Activated B cell treated with CpG ODN at 0.5 μM for 24 hours (primary cell): ENCODE results near the gene CDC6. TPM values are rescaled to one million over a fixed set of nuclear protein-coding genes. Genes with fewer than 3 reads are reported as not detected.

ENCODE experiments used
- ATAC-seq: fragments of 200-7000 bp; cut with Tn5 transposase; one replicate; pipeline ENCODE4 v1.10.0; 2021; ENCODE audit warnings: low read depth, mild to moderate bottlenecking, moderate library complexity
- CTCF ChIA-PET: fragments of 350-600 bp; sonication (Branson Sonifier 250); formaldehyde crosslinking; loops from one replicate; lab custom pipeline; 2021; ENCODE audit warnings: antibody characterized with exemption; lab: Charles Lee
- POLR2A ChIA-PET: fragments of 350-600 bp; sonication (Branson Sonifier 250); formaldehyde crosslinking; loops from one replicate; lab custom pipeline; 2021; ENCODE audit warnings: antibody characterized with exemption; lab: Charles Lee
- DNase-seq: peaks from one replicate; pipeline ENCODE4 v3.0.0; 2022
- H3K27ac Mint-ChIP-seq: one replicate; pipeline ENCODE4 v1.8.0; 2020; ENCODE audit warnings: mixed read lengths
- H3K27me3 Mint-ChIP-seq: one replicate; pipeline ENCODE4 v1.8.0; 2021; ENCODE audit warnings: mixed read lengths
- H3K36me3 Mint-ChIP-seq: one replicate; pipeline ENCODE4 v1.8.0; 2021; ENCODE audit warnings: low read depth, mixed read lengths
- H3K4me1 Mint-ChIP-seq: one replicate; pipeline ENCODE4 v1.8.0; 2021; ENCODE audit warnings: mixed read lengths
- H3K4me3 Mint-ChIP-seq: one replicate; pipeline ENCODE4 v1.8.0; 2020; ENCODE audit warnings: mild to moderate bottlenecking, mixed read lengths
- H3K9me3 Mint-ChIP-seq: one replicate; pipeline ENCODE4 v1.8.0; 2020; ENCODE audit warnings: mixed read lengths
- intact Hi-C: fragments of 100-400 bp; cut with micrococcal nuclease; formaldehyde crosslinking; loops from one replicate; pipeline ENCODE4 v1.15.1; 2024
- total RNA-seq: library from RNA; stranded (reverse); gene quantifications from 2 replicates; pipeline ENCODE4 v1.2.3, GENCODE V29; 2022
- TF ChIP-seq, protein P1 (sequence below): fragments of 200-600 bp; IDR thresholded peaks from one replicate; pipeline ENCODE4 v1.8.0; 2022; ENCODE audit warnings: antibody characterized with exemption, mild to moderate bottlenecking

CDC6 gene
- total RNA-seq, 1 donor from 2014 or later, result 9.7 TPM

- ChIA-PET POLR2A (interaction anchor here (1.9 to 6.4 kb wide), 3 partner anchors 20 to 26 kb away, joined by 5 to 81 read pairs (median 8); no protein-coding TSS in a partner anchor), CTCF (interaction anchor here (0.6 to 17.0 kb wide), 3 partner anchors 8 to 42 kb away, joined by 3 to 466 read pairs (median 7); partner anchors contain the start of gene RARA)
- H3K9me3 Mint-ChIP-seq, result no peaks in the 10 kb centered on the region
- H3K36me3 Mint-ChIP-seq, result peaks cover 35% of the 10 kb centered on the region
- H3K27me3 Mint-ChIP-seq, result no peaks in the 10 kb centered on the region
- TF ChIP-seq, protein P1, sequence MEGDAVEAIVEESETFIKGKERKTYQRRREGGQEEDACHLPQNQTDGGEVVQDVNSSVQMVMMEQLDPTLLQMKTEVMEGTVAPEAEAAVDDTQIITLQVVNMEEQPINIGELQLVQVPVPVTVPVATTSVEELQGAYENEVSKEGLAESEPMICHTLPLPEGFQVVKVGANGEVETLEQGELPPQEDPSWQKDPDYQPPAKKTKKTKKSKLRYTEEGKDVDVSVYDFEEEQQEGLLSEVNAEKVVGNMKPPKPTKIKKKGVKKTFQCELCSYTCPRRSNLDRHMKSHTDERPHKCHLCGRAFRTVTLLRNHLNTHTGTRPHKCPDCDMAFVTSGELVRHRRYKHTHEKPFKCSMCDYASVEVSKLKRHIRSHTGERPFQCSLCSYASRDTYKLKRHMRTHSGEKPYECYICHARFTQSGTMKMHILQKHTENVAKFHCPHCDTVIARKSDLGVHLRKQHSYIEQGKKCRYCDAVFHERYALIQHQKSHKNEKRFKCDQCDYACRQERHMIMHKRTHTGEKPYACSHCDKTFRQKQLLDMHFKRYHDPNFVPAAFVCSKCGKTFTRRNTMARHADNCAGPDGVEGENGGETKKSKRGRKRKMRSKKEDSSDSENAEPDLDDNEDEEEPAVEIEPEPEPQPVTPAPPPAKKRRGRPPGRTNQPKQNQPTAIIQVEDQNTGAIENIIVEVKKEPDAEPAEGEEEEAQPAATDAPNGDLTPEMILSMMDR, result no peak
- intact Hi-C loops, result no loop called here
- no peak for ATAC-seq
- DNase-seq, result no peak
- peak overlapping the region; percentile 37 for H3K27ac Mint-ChIP-seq
- H3K4me1 Mint-ChIP-seq, result peaks cover 79% of the 10 kb centered on the region
- H3K4me3 Mint-ChIP-seq, result no peak overlapping the region
Observed at GRCh38 chr17:40346765-40347158, 59.1 kb downstream of the CDC6 start.

DNA sequence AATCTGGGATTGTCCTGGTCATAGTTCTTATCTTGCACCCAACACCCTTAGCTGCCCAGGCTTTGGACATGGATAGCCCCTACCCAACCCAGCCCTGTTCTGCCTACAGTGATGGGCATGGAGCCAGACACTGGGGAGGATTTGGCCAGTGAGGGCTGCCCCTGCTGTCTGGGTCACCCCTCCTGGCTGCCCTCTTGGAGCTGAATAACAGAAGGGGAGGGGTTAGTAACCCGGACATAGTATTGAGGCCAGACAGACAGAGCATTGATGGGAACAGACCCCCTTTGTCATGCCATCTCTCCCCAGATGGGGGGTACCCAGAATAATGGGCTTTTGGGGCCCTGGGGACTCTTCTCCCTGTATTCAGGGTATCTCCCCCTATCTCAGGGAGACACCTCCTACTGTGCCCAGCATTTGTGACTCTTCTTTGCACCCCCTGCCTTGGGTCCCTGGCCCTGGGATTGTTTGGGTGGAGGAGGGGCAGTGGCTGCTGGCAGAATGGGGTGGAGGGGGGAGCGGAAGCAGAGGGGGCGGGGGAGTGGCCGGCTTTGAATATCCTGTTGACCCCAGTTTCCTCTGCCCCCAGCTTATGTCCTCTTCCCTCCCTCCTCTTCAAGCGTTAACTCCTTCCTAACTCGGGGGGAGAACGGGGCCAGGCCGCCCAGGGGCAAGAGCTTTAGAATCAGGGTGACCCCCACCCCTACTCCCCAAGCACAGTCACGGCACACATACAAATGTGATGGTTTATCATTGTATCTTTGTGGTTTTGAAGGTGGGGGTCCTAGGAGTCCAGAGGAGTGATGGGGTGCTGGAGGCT is 59.8 kb downstream of the CDC6 start:
- ChIA-PET POLR2A (interaction anchor here (0.6 to 2.1 kb wide), 4 partner anchors 21 to 233 kb away, joined by 4 to 8 read pairs (median 6); no protein-coding TSS in a partner anchor), CTCF (interaction anchor here (0.6 to 17.0 kb wide), 2 partner anchors 15 to 43 kb away, joined by 3 to 466 read pairs; partner anchors contain the start of gene RARA)
- peak overlapping the region; percentile 61 for H3K27ac Mint-ChIP-seq
- DNase-seq (no peak), ATAC-seq (no peak)
- no peaks in the 10 kb centered on the region for H3K27me3 Mint-ChIP-seq
- H3K4me3 Mint-ChIP-seq, result no peak overlapping the region
- peaks cover 86% of the 10 kb centered on the region for H3K4me1 Mint-ChIP-seq
- TF ChIP-seq, protein P1, result no peak
- H3K36me3 Mint-ChIP-seq, result peaks cover 42% of the 10 kb centered on the region
- no peaks in the 10 kb centered on the region for H3K9me3 Mint-ChIP-seq
- intact Hi-C loops, result no loop called here

GRCh38 chr17:40348136-40348504 is 60.4 kb downstream of the CDC6 start:
- CTCF ChIA-PET, result interaction anchor here (17.0 kb wide), 1 partner anchor 43 kb away, joined by 466 read pairs; the partner anchor contains the start of gene RARA
- no peak for ATAC-seq
- intact Hi-C loops, result no loop called here

GRCh38 chr17:40348562-40349476 is 61.1 kb downstream of the CDC6 start:
- no peak overlapping the region for H3K4me3 Mint-ChIP-seq
- no peak overlapping the region for H3K27ac Mint-ChIP-seq
- TF ChIP-seq, protein P1, result no peak
- intact Hi-C loops, result no loop called here
- ATAC-seq, result no peak
- ChIA-PET POLR2A (interaction anchor here (1.9 to 2.1 kb wide), 2 partner anchors 22 to 26 kb away, joined by 5 to 8 read pairs; no protein-coding TSS in a partner anchor), CTCF (interaction anchor here (17.0 kb wide), 1 partner anchor 44 kb away, joined by 466 read pairs; the partner anchor contains the start of gene RARA)
- no peaks in the 10 kb centered on the region for H3K9me3 Mint-ChIP-seq
- H3K4me1 Mint-ChIP-seq, result peaks cover 84% of the 10 kb centered on the region
- no peak for DNase-seq
- peaks cover 45% of the 10 kb centered on the region for H3K36me3 Mint-ChIP-seq
- no peaks in the 10 kb centered on the region for H3K27me3 Mint-ChIP-seq

More at GRCh38 chr17:40348136-40348504, 60.4 kb downstream of the CDC6 start:
- peak overlapping the region; percentile 61 for H3K27ac Mint-ChIP-seq
- no peaks in the 10 kb centered on the region for H3K27me3 Mint-ChIP-seq
- no peak overlapping the region for H3K4me3 Mint-ChIP-seq
- POLR2A ChIA-PET, result interaction anchor here (0.6 to 2.1 kb wide), 4 partner anchors 21 to 232 kb away, joined by 4 to 8 read pairs (median 6); no protein-coding TSS in a partner anchor
- no peaks in the 10 kb centered on the region for H3K9me3 Mint-ChIP-seq
- DNase-seq, result no peak
- H3K36me3 Mint-ChIP-seq, result peaks cover 43% of the 10 kb centered on the region
- TF ChIP-seq, protein P1, result no peak
- H3K4me1 Mint-ChIP-seq, result peaks cover 86% of the 10 kb centered on the region
